GM20000 (cell line): ENCODE measurements around the gene TSFM.

ENCODE experiments used
- DNase-seq: peaks from one replicate; pipeline ENCODE4 v3.0.0; 2012; ENCODE audit warnings: low spot score
- TF ChIP-seq, protein P1 (sequence below): IDR thresholded peaks from 2 replicates; pipeline ENCODE4 v1.5.1; 2012; ENCODE audit warnings: mild to moderate bottlenecking, control low read depth; ENCODE audit errors: extremely low read depth, missing control alignments

The TSFM gene

DNA sequence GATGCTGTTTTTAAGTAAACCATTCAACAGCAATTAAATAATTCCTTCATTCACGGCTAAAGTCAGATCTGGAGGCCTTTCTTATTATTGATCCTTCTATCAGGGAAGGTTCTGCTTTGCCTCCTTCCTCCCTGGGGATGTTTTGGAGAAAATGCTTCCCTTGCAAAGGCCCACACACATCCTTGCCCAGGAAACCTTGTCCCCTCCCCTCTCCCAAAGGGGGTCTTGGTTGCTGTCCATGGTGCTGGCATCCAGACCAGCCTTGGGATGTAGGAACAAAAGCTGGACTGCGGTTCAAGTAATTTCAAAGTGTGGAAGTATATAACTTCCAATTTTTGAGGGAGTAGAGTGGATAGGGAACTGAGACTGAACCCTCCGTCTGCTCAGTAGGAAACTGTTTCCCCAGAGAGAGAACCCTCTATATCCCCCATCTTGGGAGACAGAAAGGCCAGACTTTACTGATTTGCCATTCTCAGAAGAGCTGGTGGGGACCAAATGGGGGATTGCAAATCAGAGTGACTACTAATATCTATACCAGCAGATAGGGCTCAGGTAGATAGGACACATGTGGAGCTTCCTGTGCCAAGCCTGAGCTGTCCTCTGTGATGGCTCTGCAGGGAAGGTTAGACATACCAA lies 22.1 kb upstream of the TSFM start:
- DNase-seq, result no peak
- TF ChIP-seq, protein P1, sequence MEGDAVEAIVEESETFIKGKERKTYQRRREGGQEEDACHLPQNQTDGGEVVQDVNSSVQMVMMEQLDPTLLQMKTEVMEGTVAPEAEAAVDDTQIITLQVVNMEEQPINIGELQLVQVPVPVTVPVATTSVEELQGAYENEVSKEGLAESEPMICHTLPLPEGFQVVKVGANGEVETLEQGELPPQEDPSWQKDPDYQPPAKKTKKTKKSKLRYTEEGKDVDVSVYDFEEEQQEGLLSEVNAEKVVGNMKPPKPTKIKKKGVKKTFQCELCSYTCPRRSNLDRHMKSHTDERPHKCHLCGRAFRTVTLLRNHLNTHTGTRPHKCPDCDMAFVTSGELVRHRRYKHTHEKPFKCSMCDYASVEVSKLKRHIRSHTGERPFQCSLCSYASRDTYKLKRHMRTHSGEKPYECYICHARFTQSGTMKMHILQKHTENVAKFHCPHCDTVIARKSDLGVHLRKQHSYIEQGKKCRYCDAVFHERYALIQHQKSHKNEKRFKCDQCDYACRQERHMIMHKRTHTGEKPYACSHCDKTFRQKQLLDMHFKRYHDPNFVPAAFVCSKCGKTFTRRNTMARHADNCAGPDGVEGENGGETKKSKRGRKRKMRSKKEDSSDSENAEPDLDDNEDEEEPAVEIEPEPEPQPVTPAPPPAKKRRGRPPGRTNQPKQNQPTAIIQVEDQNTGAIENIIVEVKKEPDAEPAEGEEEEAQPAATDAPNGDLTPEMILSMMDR, result no peak

DNA sequence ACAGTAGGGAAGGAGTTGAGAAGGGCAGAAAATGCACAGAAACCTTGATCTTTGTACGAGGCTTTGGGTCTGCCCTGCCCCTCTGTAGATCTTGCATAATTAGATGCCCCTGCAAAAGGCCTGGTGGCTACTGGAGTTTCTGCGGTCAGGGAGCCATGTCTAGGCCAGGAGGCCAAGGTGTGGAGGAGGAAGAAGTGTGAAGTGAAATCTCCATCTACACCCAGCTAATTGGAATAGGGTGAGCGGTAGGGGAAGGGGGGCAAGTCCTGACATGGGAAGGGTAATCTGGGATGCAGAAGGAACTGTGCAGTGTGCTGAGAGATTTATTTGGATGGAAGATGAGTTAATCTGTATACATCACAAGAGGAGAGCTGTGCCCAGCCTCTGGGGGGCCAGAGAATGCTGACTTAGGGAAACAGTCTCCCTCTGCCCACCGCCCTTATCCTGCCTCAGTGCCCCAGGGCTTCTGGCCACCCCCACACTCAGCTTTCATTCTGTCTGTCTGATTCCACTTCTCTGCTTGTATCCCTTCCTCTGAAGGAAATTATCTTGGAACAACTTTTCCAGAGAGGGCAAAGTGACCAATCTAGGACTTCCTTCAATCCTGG lies 21.1 kb upstream of the TSFM start:
- no peak for DNase-seq

DNA sequence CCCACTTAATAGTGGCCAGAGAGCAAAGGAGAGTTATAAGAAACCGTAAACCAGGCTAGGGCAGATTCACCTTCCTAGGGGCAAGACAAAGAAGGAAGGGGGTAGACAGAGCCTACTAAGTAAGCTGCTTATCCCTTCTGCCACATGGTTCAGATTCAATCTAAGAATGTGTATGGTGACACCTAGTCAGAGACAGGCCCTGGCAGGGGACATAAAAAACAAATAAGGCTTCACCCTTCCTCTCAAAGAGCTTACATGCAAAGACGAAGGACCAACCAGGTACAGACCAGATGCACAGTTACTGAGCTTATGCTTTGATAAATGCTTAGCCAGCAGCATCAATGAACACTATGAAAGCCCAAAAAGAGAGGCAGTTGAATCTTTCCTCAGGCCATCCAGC lies 20.1 kb upstream of the TSFM start:
- no peak for DNase-seq
- TF ChIP-seq, protein P1, result no peak

More for the DNA sequence above, 21.1 kb upstream of the TSFM start:
- TF ChIP-seq, protein P1, result no peak

DNA sequence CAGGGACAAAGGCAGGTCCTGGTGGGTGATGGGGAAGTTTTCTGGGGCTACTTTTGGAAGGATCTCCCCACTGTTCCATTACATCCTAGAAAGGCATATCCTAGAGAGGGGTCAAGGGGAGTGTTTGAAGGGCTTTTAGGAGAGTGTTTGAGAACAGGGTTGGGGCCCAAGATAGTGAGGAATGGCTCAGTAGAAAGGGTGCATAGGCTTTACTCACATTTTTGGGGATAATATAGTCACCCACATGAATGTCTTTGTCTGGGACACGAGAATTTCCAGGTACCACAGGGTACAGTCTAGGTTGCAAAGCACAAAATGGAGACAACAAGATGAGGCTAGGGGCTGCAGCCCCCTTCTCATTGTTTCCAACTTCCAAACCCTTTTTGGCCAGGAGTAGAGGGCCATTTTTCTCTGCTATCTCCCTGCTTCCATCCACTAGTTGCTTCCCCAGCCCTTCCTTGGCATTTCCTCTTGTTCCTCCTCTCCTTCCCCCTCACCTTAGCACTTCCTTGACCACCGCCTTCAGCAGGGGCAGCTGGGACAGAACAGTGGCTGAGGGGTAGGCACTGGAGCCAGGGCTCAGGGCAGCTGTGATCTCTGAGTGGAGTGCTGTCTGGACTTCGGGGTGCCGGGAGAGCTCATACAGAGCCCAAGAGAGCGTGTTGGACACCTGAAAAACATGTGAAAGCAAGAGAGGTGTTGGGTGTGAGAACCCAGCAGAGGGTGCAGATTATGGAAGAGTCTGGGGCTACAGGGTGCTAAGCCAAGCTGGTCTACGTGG lies 18.5 kb upstream of the TSFM start:
- DNase-seq, result no peak
- TF ChIP-seq, protein P1, result no peak

DNA sequence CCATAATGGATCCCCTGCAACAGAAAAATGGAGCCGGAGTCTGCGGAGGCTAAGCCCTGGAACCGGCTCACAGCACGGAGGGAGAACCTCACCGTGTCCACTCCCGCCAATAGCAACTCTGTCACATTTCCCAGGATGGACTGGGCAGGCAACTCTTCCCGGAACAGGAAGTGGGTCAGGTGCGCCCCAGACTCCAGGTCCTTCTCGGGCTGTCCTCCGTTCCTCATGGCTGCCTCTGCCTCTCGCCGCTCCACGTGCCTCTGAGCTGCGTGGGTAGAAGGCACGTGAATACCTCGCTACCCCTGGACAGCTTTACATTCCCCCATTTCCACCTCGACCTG lies 18.0 kb upstream of the TSFM start:
- TF ChIP-seq, protein P1, result no peak

DNA sequence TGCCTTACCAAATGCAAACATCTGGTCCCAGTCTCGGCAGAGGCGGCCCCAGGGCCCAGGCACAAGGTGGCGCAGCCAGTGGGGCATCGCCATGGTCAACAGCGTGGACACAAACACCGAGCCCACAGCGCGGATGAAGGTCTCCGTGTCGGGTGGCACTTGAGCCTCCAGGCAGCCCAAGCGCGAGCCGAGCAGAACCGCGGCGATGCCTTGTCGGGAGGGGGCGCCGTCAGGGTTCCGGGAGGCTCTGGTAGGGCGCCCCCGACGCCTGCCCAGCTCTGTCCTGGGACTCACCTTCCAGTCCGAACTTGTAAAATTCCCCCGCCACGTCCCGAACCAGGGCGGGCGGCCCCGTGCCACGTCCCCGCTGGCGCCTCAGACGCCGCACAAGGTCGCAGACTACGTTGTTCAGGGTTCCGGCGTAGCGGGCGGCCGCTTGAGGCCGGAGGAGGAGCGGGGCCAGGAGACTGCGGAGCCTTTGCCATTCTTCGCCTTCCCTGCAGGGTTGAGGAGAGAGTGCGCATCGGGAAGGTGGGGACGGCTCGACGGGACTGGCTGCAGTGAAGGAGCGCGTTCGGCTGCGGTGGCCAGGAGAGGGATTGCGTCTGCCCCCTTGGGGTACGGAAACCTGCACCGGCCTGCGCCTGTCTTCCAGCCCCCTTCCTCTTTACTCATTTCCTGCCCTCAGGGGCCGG lies 17.4 kb upstream of the TSFM start:
- peak; percentile 67 for DNase-seq
- TF ChIP-seq, protein P1, result peak; percentile 59

More for the DNA sequence above, 18.0 kb upstream of the TSFM start:
- no peak for DNase-seq
